GM19193 (cell line): ENCODE measurements around the gene SPATA33.

Source experiments
- POLR2A ChIP-seq: IDR thresholded peaks from 4 replicates; pipeline ENCODE4 v1.6.1; 2011; ENCODE audit not compliant: insufficient read depth, insufficient read length; ENCODE audit errors: extremely low read depth

SPATA33 gene

GRCh38 chr16:89646270-89646669 lies 11.4 kb upstream of the SPATA33 start:
- TF ChIP-seq POLR2A: no peak

- TF ChIP-seq POLR2A: no peak
Measured at GRCh38 chr16:89646906-89647305, 10.7 kb upstream of the SPATA33 start.

GRCh38 chr16:89651584-89651983 lies 6.1 kb upstream of the SPATA33 start:
- TF ChIP-seq POLR2A: no peak

- TF ChIP-seq POLR2A: no peak
Measured at GRCh38 chr16:89653656-89654295, 3.9 kb upstream of the SPATA33 start.

- TF ChIP-seq POLR2A: no peak
Measured at GRCh38 chr16:89655062-89655643, 2.5 kb upstream of the SPATA33 start.

- TF ChIP-seq POLR2A: no peak
Measured at GRCh38 chr16:89656435-89657121, 1.1 kb upstream of the SPATA33 start.

GRCh38 chr16:89658221-89658879 lies 714 bp downstream of the SPATA33 start:
- no peak for TF ChIP-seq POLR2A

GRCh38 chr16:89660146-89660545 lies 2.5 kb downstream of the SPATA33 start:
- TF ChIP-seq POLR2A: no peak

- TF ChIP-seq POLR2A: no peak
Measured at GRCh38 chr16:89661215-89661614, 3.6 kb downstream of the SPATA33 start.

GRCh38 chr16:89667633-89668032 lies 10.0 kb downstream of the SPATA33 start:
- no peak for TF ChIP-seq POLR2A

GRCh38 chr16:89668790-89669158 lies 11.1 kb downstream of the SPATA33 start:
- TF ChIP-seq POLR2A: no peak

GRCh38 chr16:89669755-89670154 lies 12.1 kb downstream of the SPATA33 start:
- no peak for TF ChIP-seq POLR2A

GRCh38 chr16:89670496-89671431 lies 13.1 kb downstream of the SPATA33 start:
- TF ChIP-seq POLR2A: no peak

- no peak for TF ChIP-seq POLR2A
Measured at GRCh38 chr16:89672177-89672941, 14.7 kb downstream of the SPATA33 start.
